ENCODE results near the gene TAF15. TPM values are rescaled to one million over a fixed set of nuclear protein-coding genes. Genes with fewer than 3 reads are reported as not detected.

TAF15 gene
- 21.8 and 28.8 TPM in 2 replicates for total RNA-seq

DNA sequence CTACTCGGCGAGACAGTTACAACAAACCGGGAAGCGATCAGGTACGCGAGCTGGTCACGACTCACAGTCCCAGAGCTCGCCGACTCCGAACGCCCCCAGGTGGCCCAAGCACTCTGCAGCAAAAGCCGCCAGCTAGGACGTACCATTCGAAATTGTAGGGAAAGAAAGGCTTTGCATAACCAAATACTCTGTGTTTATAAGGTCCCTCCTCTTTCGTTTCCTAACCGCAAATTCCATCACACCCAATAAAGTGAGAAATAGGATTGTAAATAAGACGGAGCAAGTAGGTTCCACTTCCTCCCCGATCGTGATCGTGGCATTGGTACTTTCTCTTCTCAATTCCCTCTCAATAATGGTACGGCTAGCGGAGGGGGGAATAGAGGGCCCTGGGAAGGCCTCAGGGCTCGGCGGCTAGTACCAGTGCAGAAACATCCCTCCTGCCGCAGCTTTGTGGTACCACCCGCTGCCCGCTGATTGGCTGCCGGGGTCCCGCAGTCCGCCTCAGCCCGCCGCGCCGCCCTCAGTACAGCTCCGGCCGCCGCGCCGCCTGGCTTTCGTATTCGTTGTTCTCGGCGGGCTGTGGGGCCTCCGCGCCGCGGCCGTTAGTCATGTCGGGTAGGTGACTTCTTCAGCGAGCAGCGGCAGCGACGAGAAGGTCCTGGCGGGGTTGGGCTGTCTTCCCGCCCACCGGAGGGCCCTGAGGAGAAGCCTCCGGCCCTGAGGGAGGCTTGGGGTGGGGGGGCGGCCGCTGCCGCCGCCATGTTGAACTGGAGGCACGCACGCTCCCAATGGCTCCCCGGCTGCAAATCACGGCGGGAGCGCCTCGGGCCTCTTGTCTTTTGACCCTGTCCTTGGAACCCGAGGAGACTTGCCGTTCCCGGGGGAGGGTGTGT lies at the start of gene TAF15:
TSS of gene TAF15 (plus strand) at position 523 of the 893 bp plus-strand sequence. CDS start at position 609, 86 bp downstream.

DNA sequence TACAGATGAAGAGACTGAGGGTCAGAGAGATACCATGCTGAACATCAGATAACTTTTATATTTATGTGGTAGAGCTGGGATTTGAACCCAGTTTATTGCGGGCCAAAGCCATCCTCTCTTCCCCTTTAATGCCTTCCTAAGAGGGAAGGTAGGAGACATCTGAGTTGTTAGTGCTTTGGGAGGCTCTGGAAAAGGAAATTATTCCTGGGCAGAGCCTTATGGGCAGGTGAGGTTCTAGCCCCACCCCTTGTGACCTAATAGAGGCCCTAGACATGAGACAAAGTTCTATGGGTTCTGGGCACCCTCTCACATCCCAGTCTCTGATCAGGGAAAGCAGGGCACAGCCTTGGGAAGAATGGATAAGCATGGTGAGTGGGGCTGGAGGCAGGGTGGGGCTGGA lies 48.7 kb upstream of the TAF15 start, which contains the start of gene C17orf50:
TSS of gene C17orf50 (plus strand) at position 301 of the 400 bp plus-strand sequence. CDS start at position 356, 55 bp downstream.

DNA sequence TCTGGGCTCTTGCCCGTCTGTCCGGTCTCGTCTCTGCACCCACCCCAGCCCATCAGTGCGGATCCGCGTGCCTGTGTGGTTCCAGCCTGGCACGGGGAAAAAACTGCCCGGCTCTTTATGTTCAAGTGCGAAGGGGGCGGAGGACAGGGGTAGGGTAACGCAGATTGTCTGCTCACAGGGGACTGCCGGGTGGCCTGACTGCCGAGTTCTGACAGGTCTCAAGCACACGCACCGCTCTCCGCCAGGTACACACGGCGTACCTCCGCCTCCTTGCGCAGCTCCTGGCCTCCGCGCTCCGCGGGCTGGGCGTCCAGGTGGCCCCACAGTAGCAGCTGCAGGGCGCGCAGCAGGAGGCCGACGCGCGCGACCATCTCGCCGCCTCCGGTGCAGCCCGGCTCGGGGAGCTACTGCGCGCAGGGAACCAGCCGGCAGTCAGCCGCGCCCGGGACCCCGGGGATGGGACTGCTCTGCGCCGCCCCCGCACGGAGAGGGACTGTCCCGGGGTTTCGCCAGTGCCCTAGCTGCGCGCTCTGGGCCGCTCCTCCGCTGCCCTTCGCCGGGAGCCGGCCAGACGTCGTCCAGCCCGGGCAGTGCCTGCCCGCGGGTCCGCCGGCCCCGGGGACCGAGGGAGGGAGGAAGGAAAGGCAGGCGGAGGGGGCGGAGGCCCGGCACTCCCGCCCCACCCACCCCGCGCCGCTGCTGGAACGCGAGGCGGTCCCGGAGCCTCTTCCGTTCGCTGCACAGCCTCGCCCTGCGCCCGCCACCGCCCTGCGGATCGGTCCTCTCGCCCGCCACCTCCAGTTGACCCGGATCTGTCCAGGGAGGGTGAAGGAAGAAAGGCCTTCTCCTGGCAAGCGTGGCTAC lies 14.0 kb upstream of the TAF15 start, which contains the start of gene MMP28:
TSS of gene MMP28 (minus strand) at position 635 of the 864 bp plus-strand sequence. CDS start at position 371, 264 bp downstream.

DNA sequence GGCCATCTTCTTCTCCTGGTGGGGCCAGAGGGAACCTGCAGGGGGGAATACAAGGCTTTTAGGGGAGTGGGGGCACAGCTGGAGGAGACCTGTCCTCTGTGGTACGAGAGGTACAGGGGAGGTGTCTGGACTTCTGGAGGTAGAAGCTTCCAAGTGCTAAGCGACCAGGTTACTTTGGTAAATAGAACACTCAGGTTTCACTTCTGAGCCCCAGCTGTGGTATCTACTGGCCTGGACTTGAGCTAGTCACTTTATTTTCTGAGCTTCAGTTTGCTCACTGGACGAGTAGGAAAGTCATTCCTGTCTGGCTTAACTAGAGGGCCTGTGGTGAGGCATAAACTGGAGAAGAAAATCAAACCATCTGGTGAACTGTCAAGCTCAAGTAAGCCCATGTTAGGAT lies 59.5 kb downstream of the TAF15 start, which contains the start of gene HEATR9:
TSS of gene HEATR9 (minus strand) at position 155 of the 400 bp plus-strand sequence. CDS start at position 6, 149 bp downstream.

DNA sequence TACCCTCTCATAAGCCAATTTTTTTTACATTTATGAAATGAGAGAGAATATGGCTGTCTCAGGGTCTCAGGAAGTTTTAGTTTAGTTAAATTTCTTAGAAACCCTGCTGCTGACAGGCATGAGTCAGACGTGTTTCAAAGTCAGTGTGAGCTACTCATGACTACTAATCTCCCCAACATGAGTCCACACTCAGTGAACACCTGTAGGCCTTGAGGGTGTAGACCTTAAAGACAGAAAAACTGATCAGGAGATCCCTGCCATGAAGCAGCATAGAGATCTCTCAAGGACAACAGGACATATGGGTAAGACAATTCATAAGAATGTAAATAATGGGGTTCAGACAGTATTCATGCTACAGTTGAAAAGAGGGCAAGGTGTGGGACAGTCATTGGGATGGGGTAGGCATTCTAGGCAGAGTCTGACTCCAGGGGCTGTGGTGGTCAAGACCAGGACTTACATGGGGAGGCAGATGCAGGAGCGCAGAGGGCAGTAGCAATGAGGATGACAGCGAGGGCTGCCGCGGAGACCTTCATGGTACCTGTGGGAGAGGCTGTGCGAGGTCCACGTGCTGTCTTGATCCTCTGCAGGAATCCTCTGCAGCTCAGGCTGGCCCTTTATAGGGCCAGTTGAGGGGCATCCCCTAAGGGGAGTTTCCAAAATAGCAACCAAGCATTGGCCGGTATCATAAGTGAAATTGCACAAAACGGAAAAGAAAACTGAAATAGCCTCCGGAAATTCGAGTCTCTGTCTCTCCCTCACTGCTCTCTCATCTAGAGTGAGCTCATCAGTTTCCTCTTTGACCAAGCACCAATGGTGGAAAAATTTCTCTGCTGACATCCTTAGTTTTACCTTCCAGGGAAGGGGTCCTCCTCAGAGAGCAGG lies 70.7 kb downstream of the TAF15 start, which contains the start of gene CCL5:
TSS of gene CCL5 (minus strand) at position 588 of the 882 bp plus-strand sequence.

Other genes with a start within 250 kb of the TAF15 start
- gene SLFN14, start 248.7 kb upstream of the TAF15 start, total RNA-seq, result not detected in 2 replicates
- 4.0 and 5.8 TPM in 2 replicates for gene PEX12, start 230.9 kb upstream of the TAF15 start, total RNA-seq
- 92.9 and 105 TPM in 2 replicates for gene AP2B1, start 222.2 kb upstream of the TAF15 start, total RNA-seq
- gene RASL10B, start 77.8 kb upstream of the TAF15 start, total RNA-seq, result 0.07 TPM in 1 of 2 replicates, not detected in the other
- gene GAS2L2, start 56.2 kb upstream of the TAF15 start, total RNA-seq, result not detected in 2 replicates
- not detected in 2 replicates for gene C17orf50, start 48.6 kb upstream of the TAF15 start, total RNA-seq
- gene MMP28, start 13.8 kb upstream of the TAF15 start, total RNA-seq, result 0.07 and 0.44 TPM in 2 replicates
- not detected in 2 replicates for gene HEATR9, start 59.4 kb downstream of the TAF15 start, total RNA-seq
- 4.7 and 5.0 TPM in 2 replicates for gene CCL5, start 70.9 kb downstream of the TAF15 start, total RNA-seq
- gene RDM1, start 121.3 kb downstream of the TAF15 start, total RNA-seq, result 0.20 and 0.80 TPM in 2 replicates
- gene LYZL6, start 134.2 kb downstream of the TAF15 start, total RNA-seq, result not detected in 2 replicates
- gene CCL16, start 172.0 kb downstream of the TAF15 start, total RNA-seq, result not detected in 2 replicates
- gene CCL14, start 177.2 kb downstream of the TAF15 start, total RNA-seq, result 0.80 and 4.8 TPM in 2 replicates
- gene CCL15, start 192.1 kb downstream of the TAF15 start, total RNA-seq, result not detected in 2 replicates
- not detected in 2 replicates for gene CCL23, start 208.5 kb downstream of the TAF15 start, total RNA-seq